ENCODE data around the gene WDR18.

DNA sequence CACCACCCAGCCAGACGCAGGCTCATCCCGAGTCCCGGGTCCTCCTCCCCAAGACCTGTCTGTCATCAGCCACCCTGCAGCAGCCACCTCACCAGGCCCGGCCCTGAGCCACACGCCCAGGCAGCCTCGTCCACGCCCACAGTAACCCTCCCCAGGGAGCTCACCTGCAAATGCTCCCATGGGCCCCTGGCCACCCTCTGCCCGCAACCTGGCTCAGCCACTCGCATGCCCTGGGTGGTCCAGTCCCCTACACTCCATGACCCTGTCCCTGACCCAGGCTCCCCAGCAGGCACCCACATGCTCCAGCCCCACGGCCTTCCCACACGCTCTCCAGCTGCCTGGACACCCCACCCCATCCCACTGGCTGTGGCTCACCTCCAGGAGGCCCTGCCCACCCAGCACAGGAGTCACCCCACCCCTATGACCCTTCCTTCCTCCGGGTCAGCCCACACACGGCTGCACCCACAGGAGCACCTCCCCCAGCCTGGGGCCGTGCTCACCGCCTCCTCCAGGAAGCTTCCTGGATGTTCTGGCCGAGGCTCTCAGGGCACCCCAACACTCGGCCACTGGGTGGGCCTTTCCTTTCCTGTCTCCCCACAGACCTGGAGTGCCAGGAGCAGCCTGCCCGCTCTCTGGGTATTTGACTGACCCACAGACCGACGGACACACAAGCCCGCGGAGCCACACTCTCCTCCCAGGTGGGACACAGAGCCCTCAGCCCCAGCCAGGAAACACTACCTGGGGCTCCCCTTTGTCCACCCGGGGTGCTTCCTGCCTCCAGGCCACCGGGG lies 33.2 kb downstream of the WDR18 start:
- no peak for TF ChIP-seq RAD21 (IDR thresholded peaks at IDR 0.05)
- TF ChIP-seq, protein P1, sequence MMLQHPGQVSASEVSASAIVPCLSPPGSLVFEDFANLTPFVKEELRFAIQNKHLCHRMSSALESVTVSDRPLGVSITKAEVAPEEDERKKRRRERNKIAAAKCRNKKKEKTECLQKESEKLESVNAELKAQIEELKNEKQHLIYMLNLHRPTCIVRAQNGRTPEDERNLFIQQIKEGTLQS (IDR thresholded peaks at IDR 0.05) = no peak
- no peak for TF ChIP-seq CTCF (IDR thresholded peaks at IDR 0.05; ENCODE audit: low read depth, low read length, missing input control)
- TF ChIP-seq EGR1 (IDR thresholded peaks at IDR 0.05; ENCODE audit: low read depth in 2 of 2) = no peak
- TF ChIP-seq, protein P2, sequence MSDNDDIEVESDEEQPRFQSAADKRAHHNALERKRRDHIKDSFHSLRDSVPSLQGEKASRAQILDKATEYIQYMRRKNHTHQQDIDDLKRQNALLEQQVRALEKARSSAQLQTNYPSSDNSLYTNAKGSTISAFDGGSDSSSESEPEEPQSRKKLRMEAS (IDR thresholded peaks at IDR 0.05) = no peak
- no peak for TF ChIP-seq TAF1 (conservative IDR thresholded peaks at IDR 0.05)
- TF ChIP-seq ZBTB33 (IDR thresholded peaks at IDR 0.05) = no peak
